Dendritic cell treated with granulocyte-macrophage colony-stimulating factor and Interleukin-4, amounts not matched to agents 40 ng/mL and 50 ng/mL, for 4 days (primary cell): ENCODE data around the gene RPS6KB1.
"Not testable (repeated sequence)": the region's sequence is repeated elsewhere in the genome, so short reads cannot be mapped to it uniquely, and the experiment has no call there.

Source experiments
- H3K27ac Mint-ChIP-seq: one replicate; pipeline ENCODE4 v1.8.0; 2022; ENCODE audit warnings: mild to moderate bottlenecking, mixed read lengths
- H3K27me3 Mint-ChIP-seq: one replicate; pipeline ENCODE4 v1.8.0; 2022; ENCODE audit warnings: mild to moderate bottlenecking, mixed read lengths
- H3K36me3 Mint-ChIP-seq: one replicate; pipeline ENCODE4 v1.8.0; 2022; ENCODE audit warnings: low read depth, mixed read lengths
- H3K4me1 Mint-ChIP-seq: one replicate; pipeline ENCODE4 v1.8.0; 2022; ENCODE audit warnings: low read depth, mixed read lengths
- H3K4me3 Mint-ChIP-seq: one replicate; pipeline ENCODE4 v1.8.0; 2022; ENCODE audit warnings: mild to moderate bottlenecking, moderate library complexity, mixed read lengths
- H3K9me3 Mint-ChIP-seq: one replicate; pipeline ENCODE4 v1.8.0; 2022; ENCODE audit warnings: mixed read lengths
- intact Hi-C: fragments of 100-400 bp; cut with micrococcal nuclease; formaldehyde crosslinking; loops from one replicate; pipeline ENCODE4 v1.15.0; 2022

RPS6KB1 gene

GRCh38 chr17:59933317-59933716 is 40.4 kb downstream of the RPS6KB1 start:
- H3K27ac Mint-ChIP-seq, H3K9me3 Mint-ChIP-seq, intact Hi-C loops, H3K4me3 Mint-ChIP-seq, H3K27me3 Mint-ChIP-seq, H3K4me1 Mint-ChIP-seq: not testable (repeated sequence)
- peaks cover 98% of the 10 kb centered on the region for H3K36me3 Mint-ChIP-seq

- H3K27ac Mint-ChIP-seq, result not testable (repeated sequence)
Observed at GRCh38 chr17:59940697-59941096, 47.8 kb downstream of the RPS6KB1 start.

GRCh38 chr17:59941131-59941530 is 48.2 kb downstream of the RPS6KB1 start:
- H3K36me3 Mint-ChIP-seq, result peaks cover 90% of the 10 kb centered on the region
- no peaks in the 10 kb centered on the region for H3K27me3 Mint-ChIP-seq
- no peaks in the 10 kb centered on the region for H3K4me1 Mint-ChIP-seq
- intact Hi-C loops, result no loop called here
- no peaks in the 10 kb centered on the region for H3K9me3 Mint-ChIP-seq
- no peak overlapping the region for H3K27ac Mint-ChIP-seq
- H3K4me3 Mint-ChIP-seq, result no peak overlapping the region

More at GRCh38 chr17:59940697-59941096, 47.8 kb downstream of the RPS6KB1 start:
- H3K9me3 Mint-ChIP-seq, H3K4me1 Mint-ChIP-seq, H3K27me3 Mint-ChIP-seq, H3K4me3 Mint-ChIP-seq, intact Hi-C loops: not testable (repeated sequence)
- peaks cover 90% of the 10 kb centered on the region for H3K36me3 Mint-ChIP-seq

GRCh38 chr17:59946433-59946832 is 53.5 kb downstream of the RPS6KB1 start:
- intact Hi-C loops, H3K9me3 Mint-ChIP-seq, H3K27me3 Mint-ChIP-seq, H3K4me1 Mint-ChIP-seq, H3K4me3 Mint-ChIP-seq, H3K27ac Mint-ChIP-seq: not testable (repeated sequence)
- H3K36me3 Mint-ChIP-seq, result peaks cover 75% of the 10 kb centered on the region

DNA sequence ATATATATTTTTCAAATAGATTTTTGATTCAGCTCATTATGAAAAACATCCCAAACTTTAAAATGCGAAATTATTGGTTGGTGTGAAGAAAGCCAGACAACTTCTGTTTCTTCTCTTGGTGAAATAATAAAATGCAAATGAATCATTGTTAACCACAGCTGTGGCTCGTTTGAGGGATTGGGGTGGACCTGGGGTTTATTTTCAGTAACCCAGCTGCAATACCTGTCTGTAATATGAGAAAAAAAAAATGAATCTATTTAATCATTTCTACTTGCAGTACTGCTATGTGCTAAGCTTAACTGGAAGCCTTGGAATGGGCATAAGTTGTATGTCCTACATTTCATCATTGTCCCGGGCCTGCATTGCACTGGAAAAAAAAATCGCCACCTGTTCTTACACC is 54.4 kb downstream of the RPS6KB1 start:
- H3K4me1 Mint-ChIP-seq, H3K27ac Mint-ChIP-seq, H3K4me3 Mint-ChIP-seq, H3K9me3 Mint-ChIP-seq, H3K27me3 Mint-ChIP-seq, intact Hi-C loops: not testable (repeated sequence)
- H3K36me3 Mint-ChIP-seq, result peaks cover 73% of the 10 kb centered on the region

DNA sequence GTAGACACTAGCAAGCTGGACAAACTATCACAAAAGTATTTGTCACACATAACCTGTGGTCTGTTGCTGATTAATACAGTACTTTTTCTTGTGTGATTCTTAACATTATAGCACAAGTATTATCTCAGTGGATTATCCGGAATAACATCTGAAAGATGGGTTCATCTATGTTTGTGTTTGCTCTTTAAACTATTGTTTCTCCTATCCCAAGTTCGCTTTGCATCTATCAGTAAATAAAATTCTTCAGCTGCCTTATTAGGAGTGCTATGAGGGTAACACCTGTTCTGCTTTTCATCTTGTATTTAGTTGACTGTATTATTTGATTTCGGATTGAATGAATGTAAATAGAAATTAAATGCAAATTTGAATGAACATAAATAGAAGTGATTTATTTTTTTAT is 57.1 kb downstream of the RPS6KB1 start:
- no peak overlapping the region for H3K4me3 Mint-ChIP-seq
- intact Hi-C loops, result loop anchor here (10.0 kb wide), 1 partner anchor 115 kb away; no protein-coding TSS in a partner anchor
- no peak overlapping the region for H3K27ac Mint-ChIP-seq
- H3K36me3 Mint-ChIP-seq, result peaks cover 71% of the 10 kb centered on the region
- no peaks in the 10 kb centered on the region for H3K4me1 Mint-ChIP-seq
- no peaks in the 10 kb centered on the region for H3K9me3 Mint-ChIP-seq
- H3K27me3 Mint-ChIP-seq, result no peaks in the 10 kb centered on the region

GRCh38 chr17:59954856-59955255 is 61.9 kb downstream of the RPS6KB1 start:
- Mint-ChIP-seq H3K4me3 (no peak overlapping the region), H3K27me3 (no peaks in the 10 kb centered on the region), H3K4me1 (peaks cover 9% of the 10 kb centered on the region), H3K9me3 (no peaks in the 10 kb centered on the region), H3K27ac (no peak overlapping the region), H3K36me3 (peaks cover 81% of the 10 kb centered on the region)
- intact Hi-C loops, result loop anchor here (10.0 kb wide), 1 partner anchor 110 kb away; no protein-coding TSS in a partner anchor

GRCh38 chr17:59959574-59959973 is 66.7 kb downstream of the RPS6KB1 start:
- H3K9me3 Mint-ChIP-seq, H3K27me3 Mint-ChIP-seq, H3K27ac Mint-ChIP-seq, H3K4me3 Mint-ChIP-seq: not testable (repeated sequence)
- Mint-ChIP-seq H3K36me3 (peaks cover 89% of the 10 kb centered on the region), H3K4me1 (peaks cover 28% of the 10 kb centered on the region)
- intact Hi-C loops, result loop anchor here (10.0 kb wide), 1 partner anchor 105 kb away; no protein-coding TSS in a partner anchor

- intact Hi-C loops, result loop anchor here (10.0 kb wide), 1 partner anchor 72 kb away; no protein-coding TSS in a partner anchor
- Mint-ChIP-seq H3K27ac (no peak overlapping the region), H3K4me1 (peaks cover 34% of the 10 kb centered on the region), H3K9me3 (no peaks in the 10 kb centered on the region), H3K36me3 (peaks cover 62% of the 10 kb centered on the region), H3K27me3 (no peaks in the 10 kb centered on the region), H3K4me3 (peak overlapping the region; percentile 90)
Observed at GRCh38 chr17:59962739-59963318, 69.9 kb downstream of the RPS6KB1 start.

- H3K4me3 Mint-ChIP-seq, result peak overlapping the region; percentile 90
- no peaks in the 10 kb centered on the region for H3K9me3 Mint-ChIP-seq
- H3K27ac Mint-ChIP-seq, result peak overlapping the region; percentile 96
- H3K27me3 Mint-ChIP-seq, result no peaks in the 10 kb centered on the region
- intact Hi-C loops, result loop anchor here (10.0 kb wide), 1 partner anchor 71 kb away; no protein-coding TSS in a partner anchor
- peaks cover 52% of the 10 kb centered on the region for H3K36me3 Mint-ChIP-seq
- peaks cover 29% of the 10 kb centered on the region for H3K4me1 Mint-ChIP-seq
Observed at GRCh38 chr17:59963738-59964481, 71.0 kb downstream of the RPS6KB1 start.

DNA sequence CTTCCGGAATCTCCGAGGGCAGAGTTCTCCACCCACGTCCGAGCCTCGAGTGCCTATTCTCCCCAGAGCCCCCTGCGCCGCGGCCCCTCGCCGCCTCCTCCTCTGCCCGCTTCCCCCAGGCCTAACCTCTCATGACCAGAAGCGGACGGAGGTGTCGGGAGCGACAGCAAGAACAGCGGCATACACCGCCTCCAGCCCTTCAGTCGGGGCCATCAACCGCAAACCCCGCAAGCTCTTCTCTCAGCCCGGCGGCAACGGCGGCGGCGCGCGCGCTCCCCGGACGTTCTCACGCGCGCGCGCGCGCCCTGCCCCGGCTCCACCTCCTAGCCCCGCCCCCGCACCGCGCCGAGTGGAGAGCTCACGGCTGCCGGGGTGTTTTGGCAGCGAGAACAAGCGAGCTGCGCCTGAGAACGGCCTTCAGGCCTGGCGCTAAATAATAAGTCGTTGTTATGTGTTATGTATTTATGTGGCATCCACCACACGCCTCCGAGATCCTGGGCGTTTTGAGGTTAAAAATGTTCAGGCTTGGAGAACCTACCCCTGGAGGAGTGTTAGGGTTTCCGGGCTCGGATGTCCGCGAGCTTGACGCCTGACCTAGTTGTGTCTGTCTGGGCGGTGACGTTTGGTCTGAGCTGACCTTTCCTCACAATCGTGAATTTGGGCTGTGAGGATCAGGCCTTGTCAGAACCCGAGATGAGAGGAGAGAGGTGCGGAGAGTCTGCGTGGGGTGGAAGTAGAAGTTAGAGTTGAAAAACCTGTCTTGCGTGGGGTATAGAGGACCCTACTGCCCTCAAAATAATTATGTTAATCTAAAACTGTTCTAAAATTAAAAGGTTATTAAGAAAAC is 71.8 kb downstream of the RPS6KB1 start, which contains the start of gene RNFT1:
Gene RNFT1, minus strand, starts transcription at position 259 of the 847 bp plus-strand sequence. Its CDS starts 77 bp downstream, at position 182.
- intact Hi-C loops, result loop anchor here (10.0 kb wide), 1 partner anchor 70 kb away; no protein-coding TSS in a partner anchor
- Mint-ChIP-seq H3K27ac (peak within 1 kb of the TSS; percentile 96), H3K27me3 (no peaks in the 10 kb centered on the region), H3K36me3 (peaks cover 44% of the 10 kb centered on the region), H3K4me3 (peak within 1 kb of the TSS; percentile 90), H3K9me3 (no peaks in the 10 kb centered on the region), H3K4me1 (peaks cover 25% of the 10 kb centered on the region)

DNA sequence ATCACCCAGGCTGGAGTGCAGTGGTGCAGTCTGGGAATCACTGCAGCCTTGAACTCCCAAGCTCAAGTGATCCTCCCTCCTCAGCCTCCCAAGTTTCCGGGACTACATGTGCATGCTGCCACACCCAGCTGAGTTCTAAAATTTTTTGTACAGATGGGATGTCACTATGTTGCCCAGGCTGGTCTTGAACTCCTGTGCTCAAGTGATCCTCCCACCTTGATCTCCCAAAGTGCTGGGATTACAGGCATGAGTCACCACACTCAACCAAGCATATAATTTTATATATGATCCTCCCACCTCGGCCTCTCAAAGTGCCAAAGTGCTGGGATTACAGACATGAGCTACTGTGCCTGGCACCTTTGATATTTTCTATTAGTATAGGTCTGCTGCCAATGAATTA is 78.8 kb downstream of the RPS6KB1 start:
- H3K27ac Mint-ChIP-seq, intact Hi-C loops, H3K4me1 Mint-ChIP-seq, H3K27me3 Mint-ChIP-seq, H3K9me3 Mint-ChIP-seq, H3K36me3 Mint-ChIP-seq, H3K4me3 Mint-ChIP-seq: not testable (repeated sequence)

DNA sequence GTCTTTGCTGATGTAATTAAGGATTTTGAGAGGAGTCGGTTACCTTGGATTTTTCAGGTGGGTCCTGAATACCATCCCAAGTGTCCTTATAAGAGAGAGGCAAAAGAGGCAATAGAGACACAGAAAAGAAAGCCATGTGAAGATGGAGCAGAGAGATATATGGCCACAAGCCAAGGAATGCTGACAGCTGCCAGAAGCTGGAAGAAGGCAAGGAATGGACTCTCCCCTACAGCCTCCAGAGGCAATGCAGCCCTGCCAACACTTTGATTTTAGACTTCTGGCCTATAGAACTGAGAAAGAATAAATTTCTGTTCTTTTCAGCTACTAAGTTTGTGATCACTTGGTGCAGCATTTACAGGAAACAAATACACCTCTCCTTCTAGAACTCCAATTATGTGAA is 79.9 kb downstream of the RPS6KB1 start:
- no peaks in the 10 kb centered on the region for H3K9me3 Mint-ChIP-seq
- H3K4me1 Mint-ChIP-seq, result no peaks in the 10 kb centered on the region
- no peak overlapping the region for H3K4me3 Mint-ChIP-seq
- H3K27ac Mint-ChIP-seq, result no peak overlapping the region
- intact Hi-C loops, result no loop called here
- H3K27me3 Mint-ChIP-seq, result no peaks in the 10 kb centered on the region
- H3K36me3 Mint-ChIP-seq, result no peaks in the 10 kb centered on the region

GRCh38 chr17:59973483-59973882 is 80.6 kb downstream of the RPS6KB1 start:
- H3K4me1 Mint-ChIP-seq, H3K27me3 Mint-ChIP-seq, H3K4me3 Mint-ChIP-seq, intact Hi-C loops, H3K36me3 Mint-ChIP-seq, H3K9me3 Mint-ChIP-seq, H3K27ac Mint-ChIP-seq: not testable (repeated sequence)
